PFSK-1 (cell line): ENCODE measurements around the gene SLC2A1.

Experiments used
- FOXP2 ChIP-seq: optimal IDR thresholded peaks from 2 replicates; pipeline ENCODE3; 2011; ENCODE audit warnings: borderline replicate concordance, control low read depth, inconsistent platforms; ENCODE audit not compliant: insufficient read depth; ENCODE audit errors: extremely low read length, extremely low read depth
- POLR2AphosphoS5 ChIP-seq: IDR thresholded peaks from 2 replicates; pipeline ENCODE4 v1.6.1; 2012; ENCODE audit warnings: low read depth, mild to moderate bottlenecking, control low read depth, low read length, moderate library complexity
- REST ChIP-seq, 2 experiments: IDR thresholded peaks; 2 replicates each; pipeline versions ENCODE4 v1.6.1 to v1.8.0; 2011 to 2012; ENCODE audit warnings: low read depth in 2 of 2, low read length in 2 of 2, control low read depth in 1 of 2, inconsistent platforms in 1 of 2, mild to moderate bottlenecking in 1 of 2, moderate library complexity in 1 of 2; ENCODE audit not compliant: insufficient read depth in 1 of 2
- SIN3A ChIP-seq: IDR thresholded peaks from 2 replicates; pipeline ENCODE4 v1.6.1; 2012; ENCODE audit warnings: mild to moderate bottlenecking, low read length, moderate library complexity, borderline replicate concordance; ENCODE audit not compliant: insufficient read depth
- TAF1 ChIP-seq: IDR thresholded peaks from 2 replicates; pipeline ENCODE4 v1.6.1; 2012; ENCODE audit warnings: low read length, control low read depth, borderline replicate concordance; ENCODE audit not compliant: insufficient read depth

SLC2A1 gene

DNA sequence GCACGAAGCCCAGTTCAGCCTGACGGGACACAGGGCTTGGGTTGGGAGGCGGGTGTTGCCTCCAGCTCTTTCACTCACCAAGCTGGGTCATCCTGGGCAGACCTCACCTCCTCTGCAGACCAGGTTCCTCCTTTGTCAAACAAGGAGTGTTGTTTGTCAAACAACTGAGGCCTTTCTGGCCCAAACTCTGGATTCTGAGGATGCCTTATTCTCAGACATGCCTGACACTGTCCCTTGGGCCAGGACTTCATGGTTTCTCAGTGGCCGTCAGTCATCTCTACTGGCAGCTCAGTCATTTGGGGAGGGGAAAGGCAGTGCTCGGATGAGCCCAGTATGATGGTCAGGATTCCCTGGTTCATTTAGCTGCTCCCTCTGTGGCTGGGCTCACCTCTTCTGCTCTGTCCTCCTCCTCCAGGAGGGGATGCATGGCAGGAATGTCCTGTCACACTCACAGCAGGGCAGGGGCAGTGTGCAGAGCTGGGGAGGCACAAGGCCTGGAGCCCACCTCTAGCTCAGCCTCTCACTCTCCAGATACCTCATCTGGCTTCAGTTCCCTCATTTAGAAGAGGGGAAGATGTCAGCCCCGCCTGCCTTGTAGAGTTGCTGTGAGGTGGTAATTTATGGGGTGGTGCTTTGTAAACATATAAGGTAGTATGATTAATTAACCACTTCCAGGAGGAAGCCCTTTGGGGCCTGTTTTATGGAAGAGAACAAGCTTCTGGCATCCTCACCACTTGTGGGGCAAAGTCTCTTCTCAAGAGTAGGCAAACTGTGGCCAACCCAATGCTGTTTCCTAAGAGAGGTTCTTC, 20.6 kb downstream of the SLC2A1 start:
- no peak for TF ChIP-seq REST (IDR thresholded peaks at IDR 0.05; ENCODE audit: insufficient read depth in 1 of 2, low read depth in 2 of 2, low read length in 2 of 2)
- TF ChIP-seq SIN3A, result no peak
- TF ChIP-seq TAF1, result no peak
- no peak for TF ChIP-seq FOXP2
- TF ChIP-seq POLR2AphosphoS5, result no peak

DNA sequence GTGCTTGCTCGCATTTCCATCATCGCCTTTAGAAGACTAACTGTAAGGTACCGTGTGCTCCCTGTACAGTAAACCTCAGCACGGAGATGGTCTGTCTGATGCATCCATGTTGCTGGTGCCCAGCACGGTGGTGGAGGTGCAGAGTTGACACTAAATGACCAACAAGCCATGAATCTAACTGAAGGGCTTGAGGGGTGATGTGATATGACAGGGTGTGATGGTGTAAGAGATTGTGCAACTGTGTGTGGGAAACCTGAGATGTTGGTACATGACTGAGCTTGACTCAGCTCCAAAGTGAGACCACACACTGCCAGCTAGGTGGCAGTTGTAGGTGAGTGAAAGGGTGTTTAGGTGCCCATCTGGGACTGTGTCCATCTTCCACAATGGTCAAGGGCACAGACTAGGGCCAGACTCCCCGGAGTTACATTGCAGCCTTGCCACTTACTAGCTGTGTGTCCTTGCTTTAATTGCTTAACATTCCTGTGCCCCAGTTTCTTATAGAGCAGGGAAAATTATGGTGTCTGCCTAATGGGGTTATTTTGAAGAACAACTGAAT, 21.4 kb downstream of the SLC2A1 start:
- TF ChIP-seq TAF1 (no peak), SIN3A (no peak), POLR2AphosphoS5 (no peak), FOXP2 (no peak), REST (IDR thresholded peaks at IDR 0.05; ENCODE audit: insufficient read depth in 1 of 2, low read depth in 2 of 2, low read length in 2 of 2) (no peak)

DNA sequence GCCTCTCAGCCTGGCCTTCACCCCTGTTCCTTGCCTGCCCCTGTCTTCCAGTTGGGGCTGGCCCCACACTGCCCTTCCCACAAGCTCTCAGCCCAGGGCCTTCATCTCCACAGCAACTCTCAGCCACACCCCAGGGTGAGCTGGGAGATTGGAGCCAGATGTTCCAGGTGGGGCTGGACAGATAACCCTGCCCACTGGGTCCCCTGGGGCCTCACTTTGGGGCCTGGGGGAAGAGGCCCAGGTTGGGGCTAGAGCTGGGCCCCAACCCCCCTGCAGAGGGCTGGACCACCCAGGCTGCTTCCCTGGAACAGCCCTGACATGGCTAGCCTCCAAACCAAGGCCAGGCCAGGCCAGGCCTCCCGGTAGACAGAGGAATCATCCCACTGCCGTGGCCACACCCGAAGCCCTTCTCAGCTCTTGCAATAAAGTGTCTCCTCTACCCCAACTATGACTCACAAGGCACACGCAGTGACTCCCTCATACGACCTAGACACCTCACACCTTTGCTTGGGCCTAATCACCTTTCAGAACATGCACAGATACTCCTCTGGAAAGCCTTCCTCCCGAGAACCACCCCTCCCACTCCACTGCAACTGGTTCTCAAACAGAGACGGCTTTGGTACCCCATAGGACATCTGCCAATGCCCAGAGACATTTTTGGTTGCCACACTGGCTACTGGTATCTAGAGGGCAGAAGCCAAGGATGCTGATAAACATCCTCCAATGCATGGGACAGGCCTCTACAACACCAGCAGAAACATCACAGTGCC, 22.2 kb downstream of the SLC2A1 start:
- TF ChIP-seq FOXP2, result no peak
- no peak for TF ChIP-seq TAF1
- no peak for TF ChIP-seq REST (IDR thresholded peaks at IDR 0.05; ENCODE audit: insufficient read depth in 1 of 2, low read depth in 2 of 2, low read length in 2 of 2)
- no peak for TF ChIP-seq SIN3A
- no peak for TF ChIP-seq POLR2AphosphoS5

DNA sequence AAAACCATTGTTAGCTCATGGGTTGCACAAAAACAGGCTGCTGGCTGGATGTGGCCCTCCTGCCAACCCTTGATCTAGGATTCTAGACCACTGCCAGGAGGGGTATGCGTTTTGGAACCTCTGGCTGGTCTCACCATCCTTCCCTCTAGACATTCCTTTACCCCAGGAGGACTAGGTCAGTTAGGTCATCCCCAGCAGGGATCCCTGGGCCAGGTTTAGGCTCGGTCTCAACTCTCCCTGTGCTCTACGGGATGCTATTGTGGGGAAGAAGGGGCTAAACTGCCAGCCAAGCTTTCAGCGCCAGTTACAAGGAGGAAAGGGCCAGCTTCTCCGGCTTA, 22.7 kb downstream of the SLC2A1 start:
- TF ChIP-seq POLR2AphosphoS5 (no peak), FOXP2 (no peak), REST (IDR thresholded peaks at IDR 0.05; ENCODE audit: insufficient read depth in 1 of 2, low read depth in 2 of 2, low read length in 2 of 2) (no peak), TAF1 (no peak), SIN3A (no peak)
